HCT116 (cell line): Measurements from ENCODE around the gene SKP2. TPM values are rescaled to one million over a fixed set of nuclear protein-coding genes. Genes with fewer than 3 reads are reported as not detected.

Experiments
- ATAC-seq: fragments of 200-7000 bp; cut with Tn5 transposase; 2 replicates; pipeline ENCODE4 v1.9.1; 2020; ENCODE audit warnings: mild to moderate bottlenecking, moderate library complexity
- BruUV-seq: library from RNA; stranded (reverse); fragments of 400-500 nt; replicated peaks from 2 replicates; lab custom pipeline; 2021; lab: Mats Ljungman, UMichigan
- CTCF ChIA-PET: fragments of 300-600 bp; sonication (Branson Sonifier 250); formaldehyde crosslinking; loops from one replicate; lab custom pipeline; 2021; ENCODE audit warnings: antibody characterized with exemption; lab: Charles Lee
- POLR2A ChIA-PET: fragments of 300-600, 350-600 bp; sonication (Branson Sonifier 250); formaldehyde crosslinking; loops from one replicate; lab custom pipeline; 2021; ENCODE audit warnings: antibody characterized with exemption; lab: Charles Lee
- RAD21 ChIA-PET, 2 experiments: fragments of 300-600 bp; sonication (Branson Sonifier 250); formaldehyde crosslinking; loops; one replicate each; lab custom pipeline; 2023; ENCODE audit warnings: low total read pairs in 2 of 2; ENCODE audit not compliant: uncharacterized antibody in 2 of 2, unreplicated experiment in 2 of 2, low non-redundant PET in 1 of 2; lab: Charles Lee
- DNase-seq: peaks from one replicate; pipeline ENCODE4 v3.0.0-alpha.2; 2010; ENCODE audit warnings: low read depth, low spot score
- H2AFZ ChIP-seq: fragments of 200-600 bp; shearing (Covaris generic), sonication (generic); 2 replicates; pipeline ENCODE4 v1.6.1; 2017; ENCODE audit warnings: low read depth, mixed run types, mixed read lengths, antibody characterized with exemption, low read length; ENCODE audit not compliant: poor library complexity, severe bottlenecking
- H3K27ac ChIP-seq: 2 replicates; pipeline ENCODE4 v1.5.1; 2012; ENCODE audit warnings: low read depth, low read length
- H3K27me3 ChIP-seq: fragments of 200-600 bp; sonication (generic); 2 replicates; pipeline ENCODE4 v1.6.1; 2016; ENCODE audit warnings: mixed run types, low read length, mixed read lengths; ENCODE audit not compliant: insufficient read depth
- H3K36me3 ChIP-seq, 2 experiments: fragments of 200-500 bp in 1 of 2; fragments of 200-600 bp in 1 of 2; sonication (Bioruptor generic) in 1 of 2; sonication (generic) in 1 of 2; 2 replicates each; pipeline versions ENCODE4 v1.5.1 to v1.6.1; 2014 to 2016; ENCODE audit warnings: low read length in 2 of 2, inconsistent platforms in 1 of 2, mixed read lengths in 1 of 2, mixed run types in 1 of 2; ENCODE audit not compliant: insufficient read depth in 2 of 2, control insufficient read depth in 1 of 2
- H3K4me1 ChIP-seq, 2 experiments: fragments of 200-600 bp in 1 of 2; sonication (generic) in 1 of 2; 2 replicates each; pipeline versions ENCODE4 v1.5.1 to v1.6.1; 2012 to 2017; ENCODE audit warnings: low read length in 2 of 2, inconsistent platforms in 1 of 2, mild to moderate bottlenecking in 1 of 2, mixed read lengths in 1 of 2, mixed run types in 1 of 2, moderate library complexity in 1 of 2; ENCODE audit not compliant: insufficient read depth in 2 of 2, control insufficient read depth in 1 of 2
- H3K4me2 ChIP-seq: fragments of 200-600 bp; sonication (generic); 2 replicates; pipeline ENCODE4 v1.6.1; 2017; ENCODE audit warnings: mixed run types, low read length, mixed read lengths
- H3K4me3 ChIP-seq, 2 experiments: fragments of 200-600 bp in 1 of 2; sonication (generic) in 1 of 2; replicated peaks in 1 of 2; 2 replicates each; pipeline ENCODE4 v1.5.1; 2011 to 2016; ENCODE audit warnings: low read length in 2 of 2, control low read depth in 1 of 2, low read depth in 1 of 2, mild to moderate bottlenecking in 1 of 2, mixed read lengths in 1 of 2, mixed run types in 1 of 2
- H3K79me2 ChIP-seq: fragments of 200-600 bp; sonication (generic); 2 replicates; pipeline ENCODE4 v1.6.1; 2017; ENCODE audit warnings: mild to moderate bottlenecking, mixed run types, low read length, moderate library complexity, mixed read lengths; ENCODE audit not compliant: insufficient read depth
- H3K9ac ChIP-seq: fragments of 200-600 bp; sonication (generic); 2 replicates; pipeline ENCODE4 v1.6.1; 2016; ENCODE audit warnings: low read length, mixed read lengths
- H3K9me2 ChIP-seq: fragments of 200-600 bp; sonication (generic), shearing (Covaris generic); 2 replicates; pipeline ENCODE4 v1.6.1; 2017; ENCODE audit warnings: mixed run types, mild to moderate bottlenecking, moderate library complexity; ENCODE audit not compliant: insufficient read depth
- H3K9me3 ChIP-seq, 2 experiments: fragments of 200-500 bp in 1 of 2; fragments of 200-600 bp in 1 of 2; sonication (Bioruptor generic) in 1 of 2; sonication (generic) in 1 of 2; 2 replicates each; pipeline ENCODE4 v1.6.1; 2014 to 2017; ENCODE audit warnings: low read length in 2 of 2, mixed read lengths in 2 of 2, inconsistent platforms in 1 of 2, low read depth in 1 of 2, mild to moderate bottlenecking in 1 of 2, mixed run types in 1 of 2, moderate library complexity in 1 of 2; ENCODE audit not compliant: control insufficient read depth in 1 of 2, insufficient read depth in 1 of 2
- H4K20me1 ChIP-seq: fragments of 200-600 bp; sonication (generic), shearing (Covaris generic); 2 replicates; pipeline ENCODE4 v1.6.1; 2017; ENCODE audit warnings: mixed run types, mild to moderate bottlenecking, moderate library complexity; ENCODE audit not compliant: insufficient read depth
- ATF3 ChIP-seq: IDR thresholded peaks from 2 replicates; pipeline ENCODE4 v1.6.1; 2012
- CEBPB ChIP-seq: IDR thresholded peaks from 2 replicates; pipeline ENCODE4 v1.6.1; 2012; ENCODE audit warnings: low read depth
- CTCF ChIP-seq, 3 experiments: fragments of 200-600 bp in 1 of 3; sonication (generic) in 1 of 3; IDR thresholded peaks in 2 of 3; conservative IDR thresholded peaks in 1 of 3; 2 replicates each; pipeline ENCODE4 v1.5.1; 2012 to 2017; ENCODE audit warnings: low read depth in 2 of 3, low read length in 2 of 3, antibody characterized with exemption in 1 of 3, borderline replicate concordance in 1 of 3, control low read depth in 1 of 3, mild to moderate bottlenecking in 1 of 3, mixed read lengths in 1 of 3, mixed run types in 1 of 3, moderate library complexity in 1 of 3; ENCODE audit not compliant: insufficient read depth in 1 of 3
- EGR1 ChIP-seq: IDR thresholded peaks from 2 replicates; pipeline ENCODE4 v1.6.1; 2012; ENCODE audit warnings: low read depth
- ELF1 ChIP-seq: IDR thresholded peaks from 2 replicates; pipeline ENCODE4 v1.6.1; 2012; ENCODE audit warnings: low read depth, borderline replicate concordance
- FOSL1 ChIP-seq: IDR thresholded peaks from 2 replicates; pipeline ENCODE4 v1.6.1; 2012; ENCODE audit warnings: low read depth
- JUND ChIP-seq: IDR thresholded peaks from 2 replicates; pipeline ENCODE4 v1.6.1; 2012
- MAX ChIP-seq: IDR thresholded peaks from 2 replicates; pipeline ENCODE4 v1.6.1; 2012
- POLR2A ChIP-seq: IDR thresholded peaks from 2 replicates; pipeline ENCODE4 v1.7.0; 2011; ENCODE audit warnings: borderline replicate concordance; ENCODE audit not compliant: insufficient read depth, insufficient read length; ENCODE audit errors: extremely low read depth
- POLR2AphosphoS5 ChIP-seq: IDR thresholded peaks from 2 replicates; pipeline ENCODE4 v1.6.1; 2011; ENCODE audit warnings: mild to moderate bottlenecking, low read depth, low read length, moderate library complexity
- REST ChIP-seq: IDR thresholded peaks from 2 replicates; pipeline ENCODE4 v1.6.1; 2012; ENCODE audit warnings: low read depth
- SIN3A ChIP-seq: IDR thresholded peaks from 2 replicates; pipeline ENCODE4 v1.6.1; 2012; ENCODE audit warnings: low read depth
- SRF ChIP-seq: IDR thresholded peaks from 2 replicates; pipeline ENCODE4 v1.6.1; 2012; ENCODE audit warnings: low read depth
- ZBTB33 ChIP-seq: IDR thresholded peaks from 2 replicates; pipeline ENCODE4 v1.6.1; 2011; ENCODE audit warnings: mild to moderate bottlenecking, low read length, moderate library complexity; ENCODE audit not compliant: insufficient replicate concordance; ENCODE audit errors: extremely low read depth
- ZNF274 ChIP-seq: fragments of 200-500 bp; sonication (Bioruptor generic); IDR thresholded peaks from 2 replicates; pipeline ENCODE4 v1.6.1; 2014; ENCODE audit warnings: mild to moderate bottlenecking, low read depth, low read length, inconsistent platforms
- intact Hi-C: fragments of 100-400 bp; cut with micrococcal nuclease; formaldehyde crosslinking; loops from 2 replicates; pipeline ENCODE4 v1.10.0; 2022
- total RNA-seq: library from RNA; stranded (reverse); gene quantifications from one replicate; pipeline ENCODE4 v1.2.1, GENCODE V29; 2021; ENCODE audit not compliant: unreplicated experiment

SKP2 gene
- total RNA-seq, 1 experiment from 2014 or later = 44.3 TPM

GRCh38 chr5:36145311-36145710 is 6.6 kb upstream of the SKP2 start:
- ATAC-seq = no peak
- Histone ChIP-seq H3K4me1 (peaks cover under 1% of the 10 kb centered on the region in 2 experiments; a peak in 2 of 4 replicates), H3K9me2 (no peaks in the 10 kb centered on the region), H3K9ac (no peak overlapping the region), H3K4me3 (no peak overlapping the region), H3K27ac (no peak overlapping the region), H3K4me2 (no peak overlapping the region)
- BruUV-seq = no TSS peak
- CTCF ChIA-PET = interaction anchor here (1.1 kb wide), 1 partner anchor 66 kb away, joined by 3 read pairs; no protein-coding TSS in a partner anchor
- no peak for TF ChIP-seq POLR2A
- no peak for TF ChIP-seq FOSL1
- TF ChIP-seq CEBPB = no peak
- TF ChIP-seq SRF = no peak
- no peak for TF ChIP-seq SIN3A
- no peak for TF ChIP-seq ATF3
- TF ChIP-seq ZNF274 = no peak
- TF ChIP-seq EGR1 = no peak
- no peak for TF ChIP-seq JUND
- no peak for TF ChIP-seq REST
- no peak for TF ChIP-seq ELF1
- no peak for TF ChIP-seq POLR2AphosphoS5
- TF ChIP-seq CTCF (IDR thresholded peaks at IDR 0.05 in 2 of 3, conservative IDR thresholded peaks at IDR 0.05 in 1 of 3; ENCODE audit: borderline replicate concordance in 1 of 3, insufficient read depth in 1 of 3, low read depth in 2 of 3, low read length in 2 of 3) = no peak
- no peak for TF ChIP-seq MAX
- TF ChIP-seq ZBTB33 = no peak
- TF ChIP-seq, all 23 proteins: peak for 0
- no peaks in the 10 kb centered on the region for H4K20me1 ChIP-seq
- no peaks in the 10 kb centered on the region for H3K27me3 ChIP-seq
- H3K79me2 ChIP-seq = no peaks in the 10 kb centered on the region
- ChIA-PET RAD21 (no interaction called here), POLR2A (no interaction called here)
- H3K36me3 ChIP-seq = no peaks in the 10 kb centered on the region
- no peak for DNase-seq
- intact Hi-C loops = no loop called here
- no peak overlapping the region for H2AFZ ChIP-seq
- H3K9me3 ChIP-seq = no peaks in the 10 kb centered on the region
